NCI-H1694 treated with DMSO at 0.1 percent for 48 hours (cell line): ENCODE data around the gene PNKD.

Source experiments
- DNase-seq: peaks from one replicate; lab custom pipeline; 2025; lab: John Stamatoyannopoulos, UW

PNKD gene

DNA sequence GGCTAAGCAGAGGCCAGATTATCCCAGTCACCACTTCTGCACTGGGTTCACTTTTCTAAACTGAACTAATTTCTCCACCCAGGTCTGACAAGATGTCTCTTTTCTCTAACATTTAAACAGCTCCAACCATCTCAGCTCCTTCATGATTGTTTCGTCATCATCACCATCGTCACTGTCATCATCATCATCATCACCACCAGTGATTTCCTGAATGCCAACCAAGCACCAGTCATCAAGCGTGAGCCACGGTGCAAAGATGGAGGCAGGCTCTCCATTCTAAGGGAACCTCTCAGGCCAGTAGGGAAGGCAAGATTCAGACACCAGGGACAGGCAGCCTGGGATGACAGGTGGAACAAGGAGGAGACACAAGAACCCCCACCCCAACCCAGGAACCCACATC lies 47.5 kb downstream of the PNKD start:
- no peak for DNase-seq

DNA sequence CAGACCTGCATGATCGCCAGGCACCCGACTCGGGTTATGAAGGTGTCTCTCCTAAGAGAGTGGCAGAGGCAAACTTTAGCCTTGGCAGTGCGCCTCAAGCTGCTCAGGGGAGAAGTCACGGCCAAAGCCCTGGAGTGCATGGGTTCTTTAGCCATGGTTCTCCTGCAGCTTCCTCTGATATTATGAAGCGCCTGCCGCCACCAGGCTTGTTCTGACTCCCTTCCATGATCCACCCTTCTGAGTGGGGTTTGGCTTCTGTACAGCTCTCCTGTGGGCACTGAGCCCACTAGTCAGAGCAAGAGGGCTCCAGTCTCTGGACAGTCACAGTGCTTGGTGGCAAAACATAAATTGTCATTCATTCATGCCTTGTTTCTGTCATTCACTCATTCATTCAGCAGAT lies 47.9 kb downstream of the PNKD start:
- DNase-seq, result no peak

DNA sequence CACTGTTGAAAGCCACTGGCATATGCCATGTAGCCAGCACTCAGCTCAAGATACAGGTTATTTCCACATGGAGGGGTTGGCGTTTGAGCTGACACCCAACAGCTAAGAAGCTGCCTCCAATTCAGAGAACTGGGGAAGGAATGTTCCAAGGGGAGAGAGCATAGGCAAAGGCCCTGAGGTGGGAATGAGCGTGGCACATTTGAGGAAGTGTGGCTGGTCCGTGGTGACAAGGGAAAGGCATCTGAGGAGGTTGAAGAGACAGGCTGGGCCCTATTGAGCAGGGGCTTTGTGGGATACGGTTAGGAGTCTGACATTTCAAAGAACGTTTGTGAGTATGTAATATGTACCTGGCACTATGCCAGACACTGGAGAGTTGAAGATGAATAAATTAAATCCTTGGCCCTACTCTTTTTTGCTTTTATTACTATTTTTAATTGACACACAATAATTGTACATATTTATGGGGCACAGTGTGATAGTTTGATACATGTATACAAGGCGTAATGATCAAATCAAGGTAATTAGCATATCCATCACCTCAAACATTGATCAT lies 49.6 kb downstream of the PNKD start:
- no peak for DNase-seq

DNA sequence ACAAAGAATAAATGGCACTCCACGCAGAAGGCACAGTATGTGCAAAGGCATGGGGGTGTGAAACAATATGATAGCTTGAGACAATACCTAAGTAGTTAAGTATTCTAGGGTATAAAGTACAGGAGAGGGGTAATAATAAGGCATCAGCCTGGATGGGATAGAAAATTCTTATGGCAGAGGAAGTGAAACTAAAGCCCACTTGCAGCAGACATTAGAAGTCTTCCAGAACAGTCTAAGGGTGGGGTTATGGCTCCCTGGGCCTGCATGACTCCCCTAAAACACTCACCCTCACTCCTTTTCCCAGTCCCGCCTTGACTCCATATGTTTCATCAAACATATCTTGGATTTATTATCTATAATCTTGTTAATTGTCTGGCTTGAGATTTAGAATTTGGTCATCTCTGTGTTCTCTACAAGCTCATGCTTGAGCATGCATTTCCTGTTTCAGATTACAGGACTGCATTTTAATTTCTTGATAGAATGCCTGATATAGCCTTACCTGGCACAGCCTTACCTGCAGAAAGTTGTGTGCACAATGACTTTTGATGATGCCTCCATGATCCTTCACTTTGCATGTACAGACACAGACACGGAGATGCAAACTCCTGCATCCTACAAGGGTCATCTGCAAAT lies 50.5 kb downstream of the PNKD start:
- DNase-seq, result no peak

DNA sequence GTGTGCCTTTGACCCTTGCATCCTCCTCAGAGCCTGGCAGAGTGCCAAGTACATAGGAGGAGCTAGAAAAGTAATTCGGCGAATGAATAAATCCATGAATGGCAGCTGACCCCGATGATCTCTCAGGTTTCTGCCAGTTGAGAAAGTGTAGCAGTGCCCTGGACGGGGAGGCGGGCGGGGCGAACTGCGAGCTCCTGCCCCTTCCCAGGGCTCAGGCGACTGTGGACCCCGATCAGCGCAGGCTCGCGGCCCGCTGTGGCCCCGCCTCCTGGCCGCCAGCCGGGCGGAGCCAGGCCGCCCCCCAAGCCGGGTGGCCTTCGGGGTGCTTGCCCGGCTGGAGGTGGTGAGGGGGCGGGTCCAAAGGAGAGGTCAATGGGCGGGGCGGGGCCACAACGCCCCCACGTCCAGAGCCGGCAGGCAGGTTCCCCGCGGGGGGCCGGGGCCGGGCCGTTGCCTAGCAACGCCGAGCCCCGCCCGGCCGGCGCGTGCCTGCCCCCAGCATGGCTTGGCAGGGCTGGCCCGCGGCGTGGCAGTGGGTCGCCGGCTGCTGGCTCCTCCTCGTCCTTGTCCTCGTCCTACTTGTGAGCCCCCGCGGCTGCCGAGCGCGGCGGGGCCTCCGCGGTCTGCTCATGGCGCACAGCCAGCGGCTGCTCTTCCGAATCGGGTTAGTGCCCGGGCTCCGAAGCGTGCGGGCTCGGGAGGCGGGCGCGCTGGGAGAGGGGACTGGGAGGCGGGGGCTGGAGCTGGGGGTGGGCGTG lies 52.6 kb downstream of the PNKD start:
- peak; percentile 43 for DNase-seq

DNA sequence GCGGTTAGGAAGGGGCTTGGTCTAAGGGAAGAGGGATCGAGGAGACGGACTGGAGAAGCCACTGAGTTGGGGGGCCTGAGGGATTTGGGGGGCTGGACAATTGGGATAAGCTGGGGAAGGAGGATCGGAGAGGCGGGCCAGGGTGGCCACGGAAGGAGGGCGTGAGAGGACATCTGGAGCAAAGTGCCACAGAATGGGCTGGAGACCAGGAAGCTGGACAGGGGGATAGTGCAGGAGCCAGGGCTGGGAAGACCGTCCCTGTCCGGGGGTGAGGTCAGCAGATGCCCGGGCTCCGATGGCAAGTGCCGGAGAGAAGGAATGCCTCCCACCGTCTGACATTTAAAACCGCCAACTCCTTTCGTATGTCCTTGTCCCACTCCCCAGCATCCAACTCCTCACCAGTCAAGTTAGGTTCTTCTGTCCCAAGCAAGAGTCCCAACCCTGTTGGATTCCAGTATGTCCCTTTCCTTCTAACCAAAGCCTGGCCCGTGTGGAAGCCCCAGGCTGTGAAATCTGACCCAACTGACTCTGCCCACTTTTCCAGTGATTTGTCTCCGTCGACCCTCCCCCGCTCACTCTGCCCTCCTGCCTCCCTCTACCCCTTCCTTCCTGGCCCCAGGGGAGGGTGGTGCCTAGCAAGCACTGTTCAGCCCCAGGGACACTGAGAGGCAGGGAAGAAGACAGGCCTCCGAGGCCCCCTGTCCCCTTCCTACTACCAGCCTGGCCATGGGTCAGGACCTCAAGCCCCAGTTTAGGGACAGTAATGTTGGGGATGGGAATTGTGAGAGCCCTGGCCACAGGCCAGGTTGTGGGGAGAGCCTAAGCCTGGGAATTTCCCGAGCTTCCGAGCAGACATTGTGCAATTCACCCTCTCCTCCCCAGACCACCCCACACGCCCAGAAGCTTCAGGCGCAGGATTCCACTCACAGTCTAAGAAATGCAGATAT lies 53.5 kb downstream of the PNKD start:
- no peak for DNase-seq

DNA sequence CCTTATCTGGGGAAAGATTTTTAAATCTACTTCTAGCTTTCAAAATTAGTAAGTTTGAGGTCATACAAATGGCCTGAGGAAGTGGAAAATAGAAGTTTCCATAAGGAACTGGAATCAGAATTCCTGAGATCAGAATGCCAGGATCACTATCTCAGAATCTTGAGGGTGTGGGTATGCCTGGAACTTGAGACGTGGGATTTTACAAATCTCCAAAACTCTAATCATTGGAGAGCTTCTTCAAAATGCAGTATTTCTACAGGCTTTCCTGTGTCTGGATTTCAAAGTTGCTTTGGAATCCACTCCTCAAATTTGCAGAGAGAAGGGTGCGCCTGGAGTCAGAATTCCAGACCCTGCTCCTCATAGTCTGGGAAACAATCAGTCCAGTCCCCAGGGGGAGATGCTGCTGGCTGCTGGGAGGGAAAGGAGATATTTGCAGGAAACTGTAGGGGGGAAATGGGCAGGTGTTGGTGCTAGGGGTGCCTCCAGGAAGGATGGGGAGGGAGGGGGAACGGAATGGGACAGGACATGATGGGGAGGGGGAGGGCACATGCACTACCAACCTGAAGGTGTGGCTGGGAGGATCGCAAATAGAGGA lies 55.3 kb downstream of the PNKD start:
- no peak for DNase-seq

DNA sequence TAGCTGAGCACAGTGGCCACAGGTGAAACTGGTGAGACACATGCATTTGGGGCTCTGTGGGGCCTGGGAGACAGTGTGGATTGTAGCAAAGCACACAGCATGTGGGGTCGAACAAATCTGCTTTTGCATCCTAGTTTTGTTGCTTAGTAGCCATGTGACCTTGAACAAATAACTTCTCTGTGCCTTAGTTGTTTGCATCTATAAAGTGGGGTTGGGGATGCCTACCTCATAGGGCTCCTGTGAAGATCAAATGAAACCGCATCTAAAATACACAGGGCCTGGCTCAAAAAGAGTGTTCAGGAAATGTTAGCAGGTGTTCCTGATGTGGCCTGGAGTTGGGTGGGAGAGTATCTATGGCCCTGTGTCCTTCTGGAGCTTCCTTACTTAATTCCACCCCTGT lies 56.0 kb downstream of the PNKD start:
- no peak for DNase-seq

DNA sequence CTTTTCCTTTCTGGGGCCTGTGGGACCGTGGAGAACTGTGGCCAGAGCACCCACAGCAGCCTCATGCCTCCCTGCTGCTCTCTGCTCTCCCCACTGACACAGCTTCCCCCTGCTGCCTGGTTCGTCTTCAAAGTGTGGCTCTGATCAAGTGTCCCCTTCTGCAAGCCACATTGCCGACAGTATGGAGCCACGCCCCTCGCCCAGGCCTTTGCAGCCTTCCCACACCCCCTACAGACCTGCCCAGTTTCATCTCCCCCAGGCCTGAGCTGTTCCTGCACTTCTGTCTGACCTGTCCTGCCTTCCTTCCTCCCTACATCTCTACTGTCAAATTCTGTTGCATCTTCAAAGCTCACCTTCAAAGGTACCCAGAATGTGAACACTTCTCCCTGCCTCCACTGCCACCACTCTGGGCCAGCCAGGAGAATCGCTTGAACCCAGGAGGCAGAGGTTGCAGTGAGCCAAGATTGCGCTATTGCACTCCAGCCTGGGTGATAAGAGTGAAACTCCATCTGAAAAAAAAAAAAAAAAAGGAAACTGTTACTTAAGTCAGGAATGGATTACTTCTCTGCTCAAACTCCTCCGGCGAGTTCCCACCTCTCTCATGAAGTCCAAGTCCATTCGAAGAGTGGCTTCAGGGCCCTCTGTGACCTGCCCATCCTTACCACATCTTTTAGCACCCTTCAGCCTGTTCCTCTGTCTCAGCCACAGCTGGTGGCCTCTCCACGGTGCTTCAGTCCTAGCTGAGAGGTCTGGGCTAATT lies 57.3 kb downstream of the PNKD start:
- DNase-seq, result no peak

DNA sequence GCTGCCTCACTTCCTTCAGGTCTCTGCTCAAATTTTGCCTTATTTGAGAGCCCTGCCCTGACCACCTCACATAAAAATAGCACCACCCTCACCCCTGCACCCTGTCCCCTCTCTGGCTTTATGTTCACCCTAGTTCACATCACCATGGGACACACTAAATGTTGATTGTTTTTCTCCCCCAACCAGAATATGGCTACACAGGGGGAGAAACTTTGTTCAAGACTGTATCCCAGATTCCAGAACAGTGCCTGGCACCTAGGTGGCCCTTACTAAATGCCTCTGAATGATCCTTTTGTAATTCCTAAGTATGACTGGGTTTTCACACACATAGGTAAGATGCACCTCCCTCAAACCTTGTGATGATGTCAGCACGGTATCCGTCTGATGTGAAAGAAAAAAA lies 58.0 kb downstream of the PNKD start:
- DNase-seq, result no peak

DNA sequence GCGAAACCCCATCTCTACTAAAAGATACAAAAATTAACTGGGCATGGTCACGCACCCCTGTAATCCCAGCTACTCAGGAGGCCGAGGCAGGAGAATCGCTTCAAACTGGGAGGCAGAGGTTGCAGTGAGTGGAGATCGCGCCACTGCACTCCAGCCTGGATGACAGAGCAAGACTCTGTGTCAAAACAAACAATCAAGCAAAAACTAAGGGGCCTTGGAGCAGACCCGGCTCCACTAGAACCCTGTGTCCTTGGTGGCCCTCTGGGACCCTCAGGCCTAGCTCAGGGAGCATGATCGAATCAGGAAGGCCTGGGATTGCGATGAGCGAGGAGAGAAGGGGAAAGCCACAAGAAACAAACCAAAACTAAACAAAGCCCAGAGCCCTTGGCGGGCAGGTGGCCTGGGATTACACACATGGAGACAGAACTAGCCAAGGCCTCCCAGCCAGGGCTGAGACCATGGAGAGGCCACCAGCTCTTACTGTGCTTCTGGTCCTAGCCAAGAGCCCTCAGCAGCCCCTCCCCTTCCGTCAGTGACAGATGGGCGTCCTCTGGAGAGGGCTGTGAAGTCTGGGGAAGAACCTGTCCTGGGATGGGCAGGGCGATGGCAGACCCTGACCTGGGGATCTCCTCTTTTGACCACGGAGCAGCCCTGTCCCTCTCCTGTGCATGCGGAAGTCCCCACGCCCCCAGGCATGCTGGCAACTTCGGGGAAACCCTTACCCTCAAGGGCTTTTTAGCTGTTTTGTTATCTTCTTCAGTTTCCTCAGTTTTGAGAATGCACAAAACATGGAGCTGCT lies 58.9 kb downstream of the PNKD start:
- no peak for DNase-seq

DNA sequence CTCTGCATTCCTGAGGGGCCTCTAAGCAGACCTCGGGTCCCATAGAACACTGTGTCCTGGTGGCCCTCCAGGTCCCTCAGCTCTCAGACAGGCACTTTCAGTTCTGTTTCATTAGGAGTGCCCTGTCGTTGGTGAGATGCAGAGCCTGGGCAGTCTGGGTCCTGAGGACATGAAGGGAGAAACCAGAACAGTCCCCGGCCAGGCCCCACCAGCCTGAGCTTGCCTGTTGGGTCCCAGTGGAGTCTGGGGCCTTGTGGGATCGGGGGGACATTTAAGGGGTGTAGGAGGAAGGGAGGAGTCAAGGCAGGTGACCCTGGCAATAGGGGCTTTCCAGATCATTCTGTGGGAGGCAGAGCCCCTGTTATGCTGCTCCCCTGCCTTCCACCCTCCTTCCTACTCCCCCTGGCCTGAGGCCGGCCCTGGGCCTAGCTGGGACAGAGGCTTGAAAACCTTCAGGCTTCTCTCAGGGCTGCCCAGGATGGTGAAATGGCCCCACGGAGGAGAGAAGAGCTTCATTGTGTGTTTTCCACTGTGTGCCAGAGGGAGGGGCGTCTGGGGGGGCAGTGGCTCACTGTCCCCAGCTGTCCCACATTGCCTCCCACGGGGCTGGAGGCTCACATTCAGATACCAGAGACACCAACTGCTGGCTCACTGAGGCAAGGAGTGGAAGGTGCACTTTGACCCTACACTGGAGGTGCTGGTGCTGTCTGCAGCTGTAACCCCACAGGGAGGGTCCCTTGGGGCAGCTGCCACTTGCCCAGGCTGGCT lies 59.7 kb downstream of the PNKD start:
- DNase-seq, result no peak

DNA sequence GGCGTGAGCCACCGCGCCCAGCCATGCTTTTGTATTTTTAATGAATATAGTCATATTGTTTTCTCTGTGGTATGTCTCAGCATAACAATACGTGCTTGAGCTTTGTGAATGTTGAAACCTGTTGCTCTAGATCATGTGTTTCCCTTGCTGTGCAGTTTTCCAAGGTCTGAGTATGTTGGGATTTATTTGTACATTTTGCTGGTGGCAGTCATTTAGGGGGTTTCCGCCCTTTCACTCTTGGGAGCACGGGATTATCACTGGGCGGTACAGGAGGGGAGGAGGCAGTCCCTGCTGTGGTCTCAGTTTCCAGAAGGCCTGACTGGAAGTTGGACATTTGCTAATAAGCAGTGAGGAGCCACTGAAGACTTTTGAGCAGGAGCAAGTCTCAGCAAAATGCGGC lies 61.4 kb downstream of the PNKD start:
- DNase-seq, result no peak

DNA sequence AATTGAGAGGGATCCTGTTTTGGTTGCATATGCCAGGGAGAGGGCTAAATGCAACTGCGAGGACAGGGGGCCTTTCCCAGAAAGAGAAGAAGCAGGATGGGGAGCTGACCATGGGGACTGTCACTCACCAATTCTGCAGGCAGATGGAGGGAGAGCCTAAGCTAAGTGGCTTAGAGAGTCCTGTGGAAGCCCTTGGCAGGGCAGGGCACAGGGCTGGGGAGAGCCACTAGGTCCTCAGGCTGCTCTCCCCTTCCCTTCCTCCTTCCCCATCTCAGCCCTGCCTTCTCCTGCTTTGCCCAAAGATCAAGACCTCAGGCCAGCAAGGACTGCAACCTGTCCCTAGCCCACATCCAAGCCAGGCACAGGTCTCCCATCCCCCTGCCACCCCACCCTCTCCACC lies 62.0 kb downstream of the PNKD start:
- DNase-seq, result no peak

DNA sequence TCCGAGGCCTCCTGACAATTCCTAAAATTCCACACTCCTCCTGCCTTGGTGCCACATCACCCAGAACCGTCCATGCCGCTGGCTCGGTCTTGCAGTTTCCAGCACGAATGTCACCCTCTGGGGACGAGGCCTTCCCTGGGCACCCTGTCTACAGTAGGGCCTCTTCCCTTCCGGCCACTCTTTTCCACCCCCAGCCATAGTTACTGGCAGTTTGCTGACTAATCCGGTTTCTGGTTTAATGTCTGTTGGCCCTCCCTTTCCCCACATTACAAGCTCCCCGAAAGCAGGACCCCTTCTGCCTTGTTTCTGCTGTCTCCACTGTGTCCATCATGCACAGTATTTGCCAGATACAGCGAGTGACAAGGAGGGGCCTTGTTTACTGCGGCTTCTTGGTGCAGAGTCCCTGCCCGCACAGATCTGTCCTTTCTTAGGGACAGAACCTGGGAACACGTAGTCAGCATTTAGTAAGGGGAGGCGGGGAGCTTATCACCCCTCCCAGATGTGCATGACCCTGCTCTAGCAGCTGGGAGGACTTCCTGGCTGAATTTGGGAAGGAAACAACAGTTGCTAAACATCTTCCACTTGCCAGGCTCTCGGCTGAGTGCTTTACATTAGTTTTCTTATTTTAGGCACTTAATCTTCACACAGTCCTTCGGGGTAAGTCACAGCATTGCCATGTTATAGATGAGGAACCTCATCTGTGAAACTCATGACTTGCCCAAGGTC lies 62.8 kb downstream of the PNKD start:
- no peak for DNase-seq

DNA sequence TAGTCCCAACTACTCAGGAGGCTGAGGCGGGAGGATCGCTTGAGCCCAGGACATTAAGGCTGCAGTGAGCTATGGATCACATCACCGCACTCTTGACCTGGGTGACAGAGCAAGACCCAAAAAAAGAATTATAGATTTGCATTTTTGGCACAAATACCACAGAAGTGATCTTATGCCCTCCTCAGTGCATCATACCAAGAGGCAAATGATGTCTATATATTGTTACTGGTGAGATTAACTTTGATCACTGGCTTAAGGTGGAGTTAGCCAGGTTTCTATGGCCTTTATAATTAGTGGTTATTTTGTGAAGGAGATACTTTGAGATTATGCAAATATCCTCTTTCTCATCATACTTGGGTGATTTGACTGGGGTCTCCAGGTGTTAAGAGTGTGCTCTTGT lies 64.2 kb downstream of the PNKD start:
- no peak for DNase-seq

DNA sequence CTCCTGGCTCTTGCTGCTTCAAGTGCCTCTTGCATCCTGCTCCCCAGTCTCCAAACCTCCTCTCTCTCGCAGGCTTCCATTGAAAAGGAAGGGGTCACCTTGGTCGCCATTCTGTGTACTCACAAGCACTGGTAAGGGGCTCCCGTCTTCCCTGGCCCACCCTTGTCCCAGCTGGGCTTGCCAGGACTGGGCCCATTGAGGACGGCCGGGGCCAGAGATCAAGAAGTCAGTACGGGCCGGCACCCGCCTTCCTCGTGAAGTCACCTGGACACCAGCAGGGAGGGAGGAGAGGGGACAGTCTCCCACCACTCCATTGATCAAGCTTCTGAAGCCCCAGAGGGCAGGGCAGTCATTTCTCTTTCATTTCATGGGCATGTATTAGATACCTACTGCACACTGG lies 70.3 kb downstream of the PNKD start:
- DNase-seq, result no peak

DNA sequence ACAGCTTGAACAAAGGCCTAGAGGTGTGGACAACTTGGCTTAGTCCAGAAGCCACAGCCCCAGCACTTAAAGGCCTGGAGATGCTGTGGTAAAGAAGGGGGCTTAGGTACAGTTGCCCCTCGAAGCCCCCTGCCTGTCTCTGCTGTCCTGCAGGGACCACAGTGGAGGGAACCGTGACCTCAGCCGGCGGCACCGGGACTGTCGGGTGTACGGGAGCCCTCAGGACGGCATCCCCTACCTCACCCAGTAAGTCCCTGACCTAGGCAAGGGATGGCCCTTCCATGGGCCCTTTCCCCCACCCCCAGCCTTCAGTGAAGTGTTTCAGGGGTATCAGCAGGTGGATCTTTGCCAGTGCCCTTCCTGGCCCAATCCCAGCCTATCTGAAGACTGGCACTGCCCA lies 71.1 kb downstream of the PNKD start:
- DNase-seq, result no peak

DNA sequence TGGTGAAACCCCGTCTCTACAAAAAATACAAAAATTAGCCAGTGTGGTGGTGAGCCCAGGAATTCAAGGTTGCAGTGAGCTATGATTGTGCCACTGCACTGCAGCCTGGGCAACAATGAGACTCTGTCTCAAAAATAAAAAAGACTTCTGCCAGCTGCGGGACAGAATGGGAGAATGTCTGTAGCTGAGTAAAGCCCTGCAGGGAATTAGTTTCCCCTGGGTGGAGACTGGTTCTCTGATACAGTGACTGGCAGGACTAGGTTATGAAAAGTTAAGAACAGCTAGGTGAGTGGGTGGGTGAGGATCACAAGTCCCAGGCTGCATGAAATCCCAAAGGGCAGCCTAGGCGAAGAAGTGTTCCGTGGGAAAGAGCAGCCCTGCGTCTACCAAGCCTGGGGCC lies 72.5 kb downstream of the PNKD start:
- DNase-seq, result no peak
